ENCODE measurements around the gene ANKRD66. TPM values are rescaled to one million over a fixed set of nuclear protein-coding genes. Genes with fewer than 3 reads are reported as not detected.

ANKRD66 gene
- total and polyA plus RNA-seq, 2 donors (not counting 3 experiments of a cell fraction or from before 2014, with no cell fraction given): not detected

GRCh38 chr6:46790355-46790874 lies 43.7 kb downstream of the ANKRD66 start:
- no peaks in the 10 kb centered on the region for H3K9me3 ChIP-seq (replicated peaks; ENCODE audit: control insufficient read depth, insufficient read depth, low read length)
- dilution Hi-C loops (cut with MboI; ENCODE audit: extremely low pct_ligation_motif_present, low sequenced_read_pairs) (no loop called here), intact Hi-C loops (cut with micrococcal nuclease) (no loop called here)
- no peaks in the 10 kb centered on the region for H3K4me1 ChIP-seq (ENCODE audit: control insufficient read depth, extremely low read depth, insufficient read depth, low read length)
- H3K79me2 ChIP-seq (ENCODE audit: control insufficient read depth, insufficient read depth, low read length): no peaks in the 10 kb centered on the region
- no TSS peak for BruUV-seq (replicated peaks)
- no peak overlapping the region for H3K4me2 ChIP-seq (ENCODE audit: insufficient read depth, low read length)
- no peak overlapping the region for H3K4me3 ChIP-seq (replicated peaks in 1 of 3; ENCODE audit: insufficient read depth in 1 of 3, low read depth in 1 of 3, low read length in 3 of 3)
- DNase-seq (ENCODE audit: low read depth, low spot score) (no peak), FAIRE-seq (no peak)
- no peak for TF ChIP-seq CTCF (IDR thresholded peaks at IDR 0.05; ENCODE audit: extremely low read depth in 1 of 2, insufficient read depth in 1 of 2, low read depth in 1 of 2, low read length in 2 of 2)
- TF ChIP-seq MAX (IDR thresholded peaks at IDR 0.05; ENCODE audit: insufficient read depth, insufficient read length): no peak
- no peak for TF ChIP-seq GATA2 (IDR thresholded peaks at IDR 0.05; ENCODE audit: insufficient read depth, insufficient read length, low read depth, low read length)
- TF ChIP-seq FOS (IDR thresholded peaks at IDR 0.05; ENCODE audit: borderline replicate concordance, insufficient read depth, low read length): no peak
- TF ChIP-seq POLR2AphosphoS5 (IDR thresholded peaks at IDR 0.05; ENCODE audit: insufficient read depth, low read depth, low read length): no peak
- no peak for TF ChIP-seq POLR2A (IDR thresholded peaks at IDR 0.05; ENCODE audit: low read depth, low read length)
- TF ChIP-seq MYC (IDR thresholded peaks at IDR 0.05; ENCODE audit: low read depth, low read length): no peak
- ChIA-PET POLR2A (no interaction called here), CTCF (interaction anchor here (0.7 kb wide), 1 partner anchor 10 kb away, joined by 3 read pairs; no protein-coding TSS in a partner anchor)
- H3K27me3 ChIP-seq (ENCODE audit: control insufficient read depth in 2 of 2, insufficient read depth in 2 of 2, low read length in 2 of 2): peaks cover 0 to 5% of the 10 kb centered on the region in 2 experiments
- no peak overlapping the region for H3K9ac ChIP-seq (replicated peaks; ENCODE audit: extremely low read depth, insufficient read depth, low read length)
- no peaks in the 10 kb centered on the region for H3K9me1 ChIP-seq (replicated peaks; ENCODE audit: control insufficient read depth, extremely low read depth, insufficient read depth, low read length)
- no peaks in the 10 kb centered on the region for H4K20me1 ChIP-seq (replicated peaks; ENCODE audit: control insufficient read depth, extremely low read depth, insufficient read depth, low read length)
- H2AFZ ChIP-seq (ENCODE audit: low read depth, low read length): no peak overlapping the region
- no peaks in the 10 kb centered on the region for H3K36me3 ChIP-seq (ENCODE audit: control insufficient read depth in 2 of 2, extremely low read depth in 1 of 2, insufficient read depth in 2 of 2, low read length in 2 of 2)
- no peak overlapping the region for H3K27ac ChIP-seq (ENCODE audit: insufficient read depth, low read depth, low read length)
